Astrocyte (in vitro differentiated cells and primary cell): ENCODE measurements around the gene SDR39U1. TPM values are rescaled to one million over a fixed set of nuclear protein-coding genes. Genes with fewer than 3 reads are reported as not detected.

ENCODE experiments used
- DNase-seq: peaks from one replicate; pipeline ENCODE4 v3.0.0-alpha.2; 2010; ENCODE audit warnings: low read depth
- FAIRE-seq: peaks from 2 replicates; lab custom pipeline; 2011; peaks lifted over from hg19 to GRCh38; lab: Jason Lieb, UNC
- H2AFZ ChIP-seq: 2 replicates; pipeline ENCODE4 v1.6.0; 2012; ENCODE audit warnings: low read depth, low read length, inconsistent platforms
- H3K27ac ChIP-seq: 2 replicates; pipeline ENCODE4 v1.5.1; 2011; ENCODE audit warnings: low read depth, low read length, inconsistent platforms
- H3K27me3 ChIP-seq: 2 replicates; pipeline ENCODE4 v1.6.0; 2011; ENCODE audit warnings: low read length, inconsistent platforms; ENCODE audit not compliant: insufficient read depth
- H3K36me3 ChIP-seq: 2 replicates; pipeline ENCODE4 v1.5.1; 2011; ENCODE audit warnings: low read length, inconsistent platforms; ENCODE audit not compliant: insufficient read depth
- H3K4me1 ChIP-seq: 2 replicates; pipeline ENCODE4 v1.5.1; 2011; ENCODE audit warnings: low read length, inconsistent platforms; ENCODE audit not compliant: insufficient read depth
- H3K4me2 ChIP-seq: 2 replicates; pipeline ENCODE4 v1.6.0; 2012; ENCODE audit warnings: low read length, inconsistent platforms
- H3K4me3 ChIP-seq: 2 replicates; pipeline ENCODE4 v1.5.1; 2011; ENCODE audit warnings: low read depth, mild to moderate bottlenecking, low read length, inconsistent platforms; ENCODE audit not compliant: insufficient read depth
- H3K79me2 ChIP-seq: 2 replicates; pipeline ENCODE4 v1.6.0; 2012; ENCODE audit warnings: mild to moderate bottlenecking, low read length, inconsistent platforms; ENCODE audit not compliant: insufficient read depth
- H3K9ac ChIP-seq: 2 replicates; pipeline ENCODE4 v1.6.0; 2012; ENCODE audit warnings: mild to moderate bottlenecking, low read length, inconsistent platforms
- H3K9me3 ChIP-seq: 2 replicates; pipeline ENCODE4 v1.5.1; 2012; ENCODE audit warnings: low read depth, mild to moderate bottlenecking, low read length, inconsistent platforms; ENCODE audit not compliant: insufficient read depth
- H4K20me1 ChIP-seq: 2 replicates; pipeline ENCODE4 v1.6.0; 2012; ENCODE audit warnings: low read length, inconsistent platforms; ENCODE audit not compliant: insufficient read depth
- H3K27ac Mint-ChIP-seq: one replicate; pipeline ENCODE4 v1.8.0; 2021; ENCODE audit warnings: mild to moderate bottlenecking, mixed read lengths; ENCODE audit not compliant: unreplicated experiment
- H3K27me3 Mint-ChIP-seq: one replicate; pipeline ENCODE4 v1.8.0; 2021; ENCODE audit warnings: low read depth, mixed read lengths; ENCODE audit not compliant: unreplicated experiment
- H3K36me3 Mint-ChIP-seq: one replicate; pipeline ENCODE4 v1.8.0; 2021; ENCODE audit warnings: low read depth, mixed read lengths; ENCODE audit not compliant: unreplicated experiment
- H3K4me1 Mint-ChIP-seq: one replicate; pipeline ENCODE4 v1.8.0; 2021; ENCODE audit warnings: low read depth, mixed read lengths; ENCODE audit not compliant: unreplicated experiment
- H3K4me3 Mint-ChIP-seq: one replicate; pipeline ENCODE4 v1.8.0; 2021; ENCODE audit warnings: mild to moderate bottlenecking, moderate library complexity, mixed read lengths; ENCODE audit not compliant: unreplicated experiment
- H3K9me3 Mint-ChIP-seq: one replicate; pipeline ENCODE4 v1.8.0; 2021; ENCODE audit warnings: mild to moderate bottlenecking, mixed read lengths; ENCODE audit not compliant: unreplicated experiment
- CTCF ChIP-seq: IDR thresholded peaks from 2 replicates; pipeline ENCODE4 v1.5.1; 2011; ENCODE audit warnings: low read depth, mild to moderate bottlenecking, inconsistent platforms, low read length, moderate library complexity; ENCODE audit not compliant: insufficient read depth
- EZH2 ChIP-seq: IDR thresholded peaks from 2 replicates; pipeline ENCODE4 v1.6.1; 2012; ENCODE audit warnings: mild to moderate bottlenecking, low read length, inconsistent platforms; ENCODE audit not compliant: insufficient read depth
- total RNA-seq: library from RNA; stranded (reverse); gene quantifications from 2 replicates; pipeline ENCODE4 v1.2.1, GENCODE V29; 2021

The SDR39U1 gene
- total RNA-seq, 1 donor from 2014 or later = 28.1 TPM

- peak overlapping the region; percentile 90 for H3K4me3 Mint-ChIP-seq
- H3K9me3 Mint-ChIP-seq = no peaks in the 10 kb centered on the region
- Histone ChIP-seq H3K4me3 (peak overlapping the region; percentile 59), H2AFZ (peak overlapping the region; percentile 64), H3K9ac (peak overlapping the region; percentile 54), H3K4me1 (peaks cover 4% of the 10 kb centered on the region), H3K27ac (no peak overlapping the region), H3K27me3 (peaks cover 1% of the 10 kb centered on the region), H3K9me3 (no peaks in the 10 kb centered on the region), H4K20me1 (no peaks in the 10 kb centered on the region), H3K79me2 (no peaks in the 10 kb centered on the region), H3K36me3 (no peaks in the 10 kb centered on the region), H3K4me2 (peak overlapping the region; percentile 91)
- DNase-seq = no peak
- FAIRE-seq = no peak
- H3K4me1 Mint-ChIP-seq = peaks cover 43% of the 10 kb centered on the region
- H3K27me3 Mint-ChIP-seq = peaks cover 2% of the 10 kb centered on the region
- H3K36me3 Mint-ChIP-seq = no peaks in the 10 kb centered on the region
- TF ChIP-seq CTCF = no peak
- no peak for TF ChIP-seq EZH2
- peak overlapping the region; percentile 56 for H3K27ac Mint-ChIP-seq
Observed at GRCh38 chr14:24399447-24399822, 43.1 kb downstream of the SDR39U1 start.

- DNase-seq (peak; percentile 16), FAIRE-seq (no peak)
- Mint-ChIP-seq H3K27ac (peak within 1 kb of the TSS; percentile 56), H3K4me3 (peak within 1 kb of the TSS; percentile 90), H3K27me3 (peaks cover 2% of the 10 kb centered on the region), H3K9me3 (no peaks in the 10 kb centered on the region), H3K4me1 (peaks cover 40% of the 10 kb centered on the region), H3K36me3 (no peaks in the 10 kb centered on the region)
- peak within 1 kb of the TSS; percentile 54 for H3K9ac ChIP-seq
- peak within 1 kb of the TSS; percentile 91 for H3K4me2 ChIP-seq
- H3K9me3 ChIP-seq = no peaks in the 10 kb centered on the region
- no peaks in the 10 kb centered on the region for H3K27me3 ChIP-seq
- no peaks in the 10 kb centered on the region for H4K20me1 ChIP-seq
- H3K27ac ChIP-seq = no peak within 1 kb of the TSS
- peak within 1 kb of the TSS; percentile 59 for H3K4me3 ChIP-seq
- peaks cover 4% of the 10 kb centered on the region for H3K4me1 ChIP-seq
- TF ChIP-seq CTCF = no peak
- TF ChIP-seq EZH2 = no peak
- H2AFZ ChIP-seq = peak within 1 kb of the TSS; percentile 64
- H3K79me2 ChIP-seq = no peaks in the 10 kb centered on the region
- H3K36me3 ChIP-seq = no peaks in the 10 kb centered on the region
Observed at GRCh38 chr14:24398653-24399446, 43.7 kb downstream of the SDR39U1 start, which contains the start of gene NYNRIN. TSS of gene NYNRIN (plus strand) at chr14:24399003. CDS start at chr14:24399247, 244 bp downstream.

- TF ChIP-seq EZH2 = no peak
- TF ChIP-seq CTCF = no peak
- DNase-seq = no peak
Observed at GRCh38 chr14:24398293-24398652, 44.3 kb downstream of the SDR39U1 start.

More at GRCh38 chr14:24398293-24398652, 44.3 kb downstream of the SDR39U1 start:
- H3K4me3 ChIP-seq = no peak overlapping the region
- H3K4me2 ChIP-seq = peak overlapping the region; percentile 91
- no peaks in the 10 kb centered on the region for H3K9me3 ChIP-seq
- peaks cover 34% of the 10 kb centered on the region for H3K4me1 Mint-ChIP-seq
- H3K79me2 ChIP-seq = no peaks in the 10 kb centered on the region
- H3K4me1 ChIP-seq = no peaks in the 10 kb centered on the region
- H2AFZ ChIP-seq = peak overlapping the region; percentile 5
- no peak for FAIRE-seq
- H3K27ac Mint-ChIP-seq = no peak overlapping the region
- no peak overlapping the region for H3K27ac ChIP-seq
- H3K36me3 Mint-ChIP-seq = no peaks in the 10 kb centered on the region
- peaks cover 2% of the 10 kb centered on the region for H3K27me3 Mint-ChIP-seq
- H4K20me1 ChIP-seq = no peaks in the 10 kb centered on the region
- H3K9ac ChIP-seq = no peak overlapping the region
- H3K4me3 Mint-ChIP-seq = peak overlapping the region; percentile 55
- no peaks in the 10 kb centered on the region for H3K9me3 Mint-ChIP-seq
- no peaks in the 10 kb centered on the region for H3K27me3 ChIP-seq
- H3K36me3 ChIP-seq = no peaks in the 10 kb centered on the region
